HEK293 (cell line): ENCODE results near the gene BDKRB2.

Experiments
- KLF10 ChIP-seq: fragments of 450-650 bp; IDR thresholded peaks from 2 replicates; pipeline ENCODE4 v1.5.1; 2018; ENCODE audit warnings: missing biosample characterization, mild to moderate bottlenecking, missing genetic modification characterization
- REPIN1 ChIP-seq: fragments of 450-650 bp; formaldehyde crosslinking; IDR thresholded peaks from 2 replicates; pipeline ENCODE4 v1.5.1; 2017; ENCODE audit warnings: missing biosample characterization, missing genetic modification characterization, low read depth
- SP2 ChIP-seq: fragments of 450-650 bp; formaldehyde crosslinking; IDR thresholded peaks from 2 replicates; pipeline ENCODE4 v1.5.1; 2016; ENCODE audit warnings: missing biosample characterization, missing genetic modification characterization
- TCF7L2 ChIP-seq: IDR thresholded peaks from 2 replicates; pipeline ENCODE4 v1.6.1; 2011; ENCODE audit warnings: low read depth, mild to moderate bottlenecking, inconsistent platforms, low read length, moderate library complexity, borderline replicate concordance
- ZBTB7A ChIP-seq: fragments of 450-650 bp; formaldehyde crosslinking; IDR thresholded peaks from 2 replicates; pipeline ENCODE4 v1.5.1; 2016; ENCODE audit warnings: low read depth, missing biosample characterization, missing genetic modification characterization
- ZNF239 ChIP-seq: fragments of 450-650 bp; formaldehyde crosslinking; IDR thresholded peaks from 2 replicates; pipeline ENCODE4 v1.5.1; 2016; ENCODE audit warnings: missing biosample characterization, missing genetic modification characterization
- ZNF423 ChIP-seq: fragments of 450-650 bp; formaldehyde crosslinking; IDR thresholded peaks from 2 replicates; pipeline ENCODE4 v1.5.1; 2016; ENCODE audit warnings: missing biosample characterization, missing genetic modification characterization
- ZSCAN23 ChIP-seq: fragments of 450-650 bp; formaldehyde crosslinking; IDR thresholded peaks from 2 replicates; pipeline ENCODE4 v1.5.1; 2016; ENCODE audit warnings: missing biosample characterization, missing genetic modification characterization
- TF ChIP-seq, protein P1 (sequence below): fragments of 450-650 bp; formaldehyde crosslinking; IDR thresholded peaks from 2 replicates; pipeline ENCODE4 v1.5.1; 2016; ENCODE audit warnings: missing biosample characterization, missing genetic modification characterization
- TF ChIP-seq, protein P2 (sequence below): fragments of 450-650 bp; formaldehyde crosslinking; IDR thresholded peaks from 2 replicates; pipeline ENCODE4 v1.5.1; 2016; ENCODE audit warnings: missing biosample characterization, missing genetic modification characterization
- TF ChIP-seq, protein P3 (sequence below): fragments of 450-650 bp; formaldehyde crosslinking; IDR thresholded peaks from 2 replicates; pipeline ENCODE4 v1.5.1; 2016; ENCODE audit warnings: missing biosample characterization, missing genetic modification characterization

DNA sequence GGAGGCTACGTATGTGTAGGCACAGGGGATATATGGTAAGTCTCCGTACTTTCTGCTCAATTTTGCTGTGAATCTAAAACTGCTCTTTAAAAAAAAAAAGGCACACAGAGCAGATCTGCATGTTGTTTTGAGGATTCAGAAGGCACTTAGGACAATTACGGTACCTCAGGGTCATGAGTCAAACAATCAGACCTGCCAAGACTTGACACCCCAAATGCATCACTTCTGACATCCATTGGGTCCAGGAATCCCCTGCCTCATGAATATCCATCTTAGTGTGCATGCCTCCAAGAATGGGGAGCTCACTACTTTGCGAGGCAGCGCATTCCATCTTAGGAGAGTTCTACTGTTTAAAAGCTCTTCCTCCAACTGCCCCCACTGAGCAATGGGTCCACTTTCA lies 3.0 kb downstream of the BDKRB2 start:
- no peak for TF ChIP-seq SP2 (tag by site-specific recombination)
- TF ChIP-seq ZBTB7A (tag by site-specific recombination): no peak
- TF ChIP-seq, protein P1, sequence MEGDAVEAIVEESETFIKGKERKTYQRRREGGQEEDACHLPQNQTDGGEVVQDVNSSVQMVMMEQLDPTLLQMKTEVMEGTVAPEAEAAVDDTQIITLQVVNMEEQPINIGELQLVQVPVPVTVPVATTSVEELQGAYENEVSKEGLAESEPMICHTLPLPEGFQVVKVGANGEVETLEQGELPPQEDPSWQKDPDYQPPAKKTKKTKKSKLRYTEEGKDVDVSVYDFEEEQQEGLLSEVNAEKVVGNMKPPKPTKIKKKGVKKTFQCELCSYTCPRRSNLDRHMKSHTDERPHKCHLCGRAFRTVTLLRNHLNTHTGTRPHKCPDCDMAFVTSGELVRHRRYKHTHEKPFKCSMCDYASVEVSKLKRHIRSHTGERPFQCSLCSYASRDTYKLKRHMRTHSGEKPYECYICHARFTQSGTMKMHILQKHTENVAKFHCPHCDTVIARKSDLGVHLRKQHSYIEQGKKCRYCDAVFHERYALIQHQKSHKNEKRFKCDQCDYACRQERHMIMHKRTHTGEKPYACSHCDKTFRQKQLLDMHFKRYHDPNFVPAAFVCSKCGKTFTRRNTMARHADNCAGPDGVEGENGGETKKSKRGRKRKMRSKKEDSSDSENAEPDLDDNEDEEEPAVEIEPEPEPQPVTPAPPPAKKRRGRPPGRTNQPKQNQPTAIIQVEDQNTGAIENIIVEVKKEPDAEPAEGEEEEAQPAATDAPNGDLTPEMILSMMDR (tag by site-specific recombination): no peak
- TF ChIP-seq REPIN1: no peak
- TF ChIP-seq ZNF423: no peak
- no peak for TF ChIP-seq ZSCAN23
- TF ChIP-seq, protein P2, sequence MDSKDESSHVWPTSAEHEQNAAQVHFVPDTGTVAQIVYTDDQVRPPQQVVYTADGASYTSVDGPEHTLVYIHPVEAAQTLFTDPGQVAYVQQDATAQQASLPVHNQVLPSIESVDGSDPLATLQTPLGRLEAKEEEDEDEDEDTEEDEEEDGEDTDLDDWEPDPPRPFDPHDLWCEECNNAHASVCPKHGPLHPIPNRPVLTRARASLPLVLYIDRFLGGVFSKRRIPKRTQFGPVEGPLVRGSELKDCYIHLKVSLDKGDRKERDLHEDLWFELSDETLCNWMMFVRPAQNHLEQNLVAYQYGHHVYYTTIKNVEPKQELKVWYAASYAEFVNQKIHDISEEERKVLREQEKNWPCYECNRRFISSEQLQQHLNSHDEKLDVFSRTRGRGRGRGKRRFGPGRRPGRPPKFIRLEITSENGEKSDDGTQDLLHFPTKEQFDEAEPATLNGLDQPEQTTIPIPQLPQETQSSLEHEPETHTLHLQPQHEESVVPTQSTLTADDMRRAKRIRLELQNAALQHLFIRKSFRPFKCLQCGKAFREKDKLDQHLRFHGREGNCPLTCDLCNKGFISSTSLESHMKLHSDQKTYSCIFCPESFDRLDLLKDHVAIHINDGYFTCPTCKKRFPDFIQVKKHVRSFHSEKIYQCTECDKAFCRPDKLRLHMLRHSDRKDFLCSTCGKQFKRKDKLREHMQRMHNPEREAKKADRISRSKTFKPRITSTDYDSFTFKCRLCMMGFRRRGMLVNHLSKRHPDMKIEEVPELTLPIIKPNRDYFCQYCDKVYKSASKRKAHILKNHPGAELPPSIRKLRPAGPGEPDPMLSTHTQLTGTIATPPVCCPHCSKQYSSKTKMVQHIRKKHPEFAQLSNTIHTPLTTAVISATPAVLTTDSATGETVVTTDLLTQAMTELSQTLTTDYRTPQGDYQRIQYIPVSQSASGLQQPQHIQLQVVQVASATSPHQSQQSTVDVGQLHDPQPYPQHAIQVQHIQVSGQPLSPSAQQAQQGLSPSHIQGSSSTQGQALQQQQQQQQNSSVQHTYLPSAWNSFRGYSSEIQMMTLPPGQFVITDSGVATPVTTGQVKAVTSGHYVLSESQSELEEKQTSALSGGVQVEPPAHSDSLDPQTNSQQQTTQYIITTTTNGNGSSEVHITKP (tag by site-specific recombination): no peak
- TF ChIP-seq, protein P3, sequence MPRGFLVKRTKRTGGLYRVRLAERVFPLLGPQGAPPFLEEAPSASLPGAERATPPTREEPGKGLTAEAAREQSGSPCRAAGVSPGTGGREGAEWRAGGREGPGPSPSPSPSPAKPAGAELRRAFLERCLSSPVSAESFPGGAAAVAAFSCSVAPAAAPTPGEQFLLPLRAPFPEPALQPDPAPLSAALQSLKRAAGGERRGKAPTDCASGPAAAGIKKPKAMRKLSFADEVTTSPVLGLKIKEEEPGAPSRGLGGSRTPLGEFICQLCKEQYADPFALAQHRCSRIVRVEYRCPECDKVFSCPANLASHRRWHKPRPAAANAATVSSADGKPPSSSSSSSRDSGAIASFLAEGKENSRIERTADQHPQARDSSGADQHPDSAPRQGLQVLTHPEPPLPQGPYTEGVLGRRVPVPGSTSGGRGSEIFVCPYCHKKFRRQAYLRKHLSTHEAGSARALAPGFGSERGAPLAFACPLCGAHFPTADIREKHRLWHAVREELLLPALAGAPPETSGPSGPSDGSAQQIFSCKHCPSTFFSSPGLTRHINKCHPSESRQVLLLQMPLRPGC (tag by site-specific recombination): no peak
- TF ChIP-seq KLF10: no peak
- TF ChIP-seq TCF7L2: no peak
- TF ChIP-seq ZNF239 (tag by site-specific recombination): no peak
